HG02678 (cell line): ENCODE results near the gene PTOV1.
A peak's percentile ranks its signal among the peaks of the same experiment; 100 is the strongest.

Experiments used
- ATAC-seq: cut with Tn5 transposase; IDR thresholded peaks from one replicate; pipeline ENCODE4 v1.9.1; 2021; ENCODE audit warnings: mild to moderate bottlenecking, moderate library complexity; ENCODE audit not compliant: unreplicated experiment

Gene PTOV1

DNA sequence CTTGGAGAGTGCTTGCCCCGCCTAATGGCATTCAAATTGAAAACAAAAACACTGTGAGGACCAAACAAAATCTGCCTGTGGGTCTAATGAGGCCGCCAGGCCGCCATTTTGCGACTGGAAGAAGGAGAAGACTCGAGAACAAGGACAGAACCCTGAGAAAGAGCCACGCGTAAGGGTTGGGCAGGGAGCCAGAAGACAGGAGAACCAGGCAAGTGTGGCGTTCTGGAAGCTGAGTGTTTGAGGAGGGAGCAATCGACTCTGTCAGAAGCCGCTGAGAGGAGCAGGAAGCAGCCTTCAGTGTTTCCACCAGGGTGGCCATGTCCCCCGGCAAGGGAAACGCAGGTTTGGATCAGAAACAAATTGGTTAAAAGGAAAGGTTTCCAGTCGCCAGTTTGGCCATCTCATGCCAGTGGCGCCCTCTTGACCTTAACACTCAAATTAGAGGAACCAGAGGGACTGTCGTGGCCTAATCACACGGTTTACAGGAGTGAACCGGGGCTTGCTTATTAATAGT lies 10.2 kb upstream of the PTOV1 start:
- no peak for ATAC-seq

DNA sequence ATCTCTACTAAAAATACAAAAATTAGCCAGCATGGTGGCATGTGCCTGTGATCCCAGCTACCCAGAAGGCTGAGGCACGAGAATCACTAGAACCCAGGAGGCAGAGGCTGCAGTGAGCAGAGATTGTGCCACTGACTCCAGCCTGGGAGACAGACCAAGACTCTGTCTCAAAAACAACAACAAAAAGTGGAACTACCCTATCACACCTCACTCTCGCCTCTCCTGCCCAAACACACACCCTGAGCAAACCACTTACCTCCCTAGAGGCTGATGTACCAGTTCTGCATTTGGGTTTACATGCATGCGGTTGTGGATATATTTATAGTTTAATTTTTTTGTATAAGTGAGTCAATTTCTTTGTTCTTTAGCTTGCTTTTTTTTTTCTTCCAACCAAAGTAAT lies 7.7 kb upstream of the PTOV1 start:
- no peak for ATAC-seq

GRCh38 chr19:49844138-49845095 lies 6.5 kb upstream of the PTOV1 start:
- no peak for ATAC-seq

DNA sequence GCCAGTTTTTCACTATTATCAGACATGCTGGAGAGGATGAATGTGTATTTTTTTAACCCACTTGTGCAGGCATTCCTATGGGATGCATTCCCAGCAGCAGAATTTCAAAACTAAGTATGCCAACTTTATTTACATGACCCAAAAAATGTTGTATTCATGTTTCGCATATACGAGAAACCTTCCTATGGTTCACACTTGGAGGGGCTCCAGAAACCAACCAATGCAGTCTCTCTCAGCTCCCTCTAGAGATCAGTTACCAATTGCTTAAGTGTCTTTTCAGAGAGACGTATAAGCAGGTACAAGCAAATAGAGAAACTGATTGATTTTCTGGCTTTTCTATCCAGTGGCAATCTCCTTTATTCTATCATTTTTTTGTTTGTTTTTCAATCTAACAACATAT lies 5.5 kb upstream of the PTOV1 start:
- ATAC-seq = no peak

GRCh38 chr19:49846408-49846807 lies 4.6 kb upstream of the PTOV1 start:
- no peak for ATAC-seq

DNA sequence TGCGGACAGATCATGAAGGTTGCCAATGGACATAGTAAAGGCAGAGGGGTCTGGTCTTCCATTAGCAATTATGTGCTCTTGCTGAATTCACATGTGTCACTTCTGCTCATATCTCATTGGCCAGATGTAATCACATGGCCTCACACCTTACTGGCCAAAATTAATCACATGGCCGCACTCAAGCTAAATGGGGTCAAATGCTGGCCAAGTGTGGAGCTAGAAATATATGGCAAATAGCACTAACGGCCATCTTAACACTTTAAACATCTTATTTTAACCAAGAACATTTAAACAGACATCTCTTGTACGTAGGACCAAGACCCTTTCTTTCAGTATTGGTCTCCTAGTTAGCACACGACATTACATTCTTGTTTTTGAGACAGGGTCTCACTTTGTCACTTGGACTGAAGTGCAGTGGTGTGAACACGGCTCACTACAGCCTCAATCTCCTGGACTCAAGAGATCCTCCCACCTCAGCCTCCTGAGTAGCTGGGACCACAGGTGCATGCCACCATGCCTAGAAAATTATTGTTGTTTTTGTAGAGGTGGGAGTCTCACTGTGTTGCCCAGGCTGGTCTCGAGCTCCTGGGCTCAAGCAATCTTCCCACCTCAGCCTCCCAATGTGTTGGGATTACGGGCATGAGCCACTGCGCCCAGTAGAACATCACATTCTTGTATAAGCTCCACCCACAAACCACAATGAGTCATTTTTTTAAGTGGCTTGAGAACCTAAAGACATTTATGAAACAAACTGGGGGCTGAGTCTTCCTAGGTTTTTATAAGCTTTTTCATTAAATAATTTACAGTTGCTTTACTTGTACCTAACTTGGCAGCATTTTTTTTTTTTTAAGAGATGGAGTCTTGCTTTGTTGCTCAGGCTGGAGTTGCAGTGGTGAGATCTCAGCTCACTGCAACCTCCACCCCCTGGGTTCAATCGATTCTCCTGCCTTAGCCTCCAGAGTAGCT lies 2.9 kb upstream of the PTOV1 start:
- no peak for ATAC-seq

GRCh38 chr19:49848938-49849337 lies 2.0 kb upstream of the PTOV1 start:
- no peak for ATAC-seq

DNA sequence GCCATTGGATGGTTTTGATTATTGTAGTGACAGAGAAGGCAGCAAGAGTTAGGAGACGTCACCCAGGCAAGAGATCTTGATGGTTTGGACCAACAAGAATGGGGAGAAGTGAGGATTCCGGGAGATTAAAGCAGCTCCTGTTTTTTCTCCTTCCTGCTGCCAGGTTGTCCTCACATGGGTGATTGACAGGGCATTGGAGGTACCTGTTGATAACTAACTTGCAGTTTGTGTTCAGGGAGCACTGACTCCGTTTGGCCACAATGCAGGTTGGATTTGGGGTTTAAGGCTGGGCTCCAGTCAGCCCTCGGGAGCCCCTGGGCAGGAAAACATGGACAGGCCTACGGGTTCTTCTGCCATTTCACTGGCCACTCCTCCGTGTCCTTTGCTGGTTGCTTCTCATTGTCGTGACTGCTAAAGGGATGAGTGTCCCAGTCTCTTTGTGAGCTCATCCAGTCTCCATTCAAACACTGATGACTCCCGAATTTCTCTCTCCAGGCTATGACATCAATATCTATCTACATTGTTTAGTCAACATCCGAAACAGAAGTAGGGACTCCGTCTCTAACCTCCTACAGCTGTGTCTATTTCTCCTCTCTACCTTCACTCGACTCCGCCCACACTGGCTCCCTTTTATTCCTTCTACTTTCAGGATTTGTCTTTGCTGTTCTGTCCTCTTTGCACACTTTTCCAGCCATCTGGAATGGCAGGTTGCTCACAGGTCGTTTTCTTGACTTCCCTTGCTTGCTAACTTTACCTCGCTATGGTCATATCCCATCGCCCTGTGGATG lies 1.3 kb upstream of the PTOV1 start:
- no peak for ATAC-seq

- no peak for ATAC-seq
These were observed 805 bp upstream of the PTOV1 start for GRCh38 chr19:49850221-49850486.

- ATAC-seq = peak; percentile 5
These were observed 699 bp downstream of the PTOV1 start for GRCh38 chr19:49851456-49852259.

DNA sequence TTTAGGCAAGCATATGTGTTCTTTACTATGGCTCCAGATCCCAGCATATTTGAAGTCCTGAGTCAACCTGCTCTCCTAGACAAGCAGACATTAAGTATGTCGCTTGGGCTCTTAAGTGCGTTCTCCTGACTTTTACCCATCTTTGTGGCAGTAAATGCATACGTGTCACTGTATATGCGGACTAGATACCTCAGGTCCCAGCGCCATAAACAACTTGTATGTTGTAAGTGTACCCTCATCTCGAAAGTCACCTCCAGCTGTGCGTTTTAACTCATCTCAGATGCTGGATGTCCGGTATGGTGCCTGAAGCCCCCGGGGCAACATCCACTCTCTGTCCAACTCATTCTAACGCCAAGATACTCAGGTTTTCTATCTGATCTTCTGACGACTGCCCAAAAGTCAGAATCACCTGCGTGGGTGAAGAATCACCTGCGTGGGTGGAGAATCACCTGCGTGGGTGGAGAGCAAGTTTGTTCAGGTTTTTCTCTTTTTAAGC lies 1.7 kb downstream of the PTOV1 start:
- ATAC-seq = no peak

DNA sequence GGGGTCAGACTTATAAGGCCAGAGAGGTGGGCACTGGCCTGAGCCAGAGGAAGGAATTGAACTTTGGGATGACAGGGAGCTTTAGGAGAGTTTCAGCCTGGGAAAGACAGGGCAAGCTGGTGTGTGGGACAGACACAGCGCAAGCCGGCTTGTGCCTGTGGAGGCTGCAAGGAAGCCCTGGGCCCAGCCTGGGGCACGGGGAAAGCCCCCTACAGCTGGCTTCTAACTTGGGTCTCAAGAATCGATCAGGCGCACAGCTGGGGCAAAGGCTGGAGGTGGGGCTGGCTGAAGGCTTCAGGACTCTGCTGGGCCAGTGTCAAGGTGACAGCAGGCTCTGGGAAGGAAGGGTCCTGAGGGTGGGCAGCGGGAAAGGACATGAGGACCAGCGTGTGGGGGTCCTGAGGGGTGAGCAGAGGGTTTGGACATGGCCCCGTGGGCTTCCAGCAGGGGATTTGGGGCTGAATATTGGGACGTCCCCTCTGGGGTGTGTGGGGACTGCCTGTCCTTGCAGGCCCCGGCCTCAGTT lies 3.0 kb downstream of the PTOV1 start:
- no peak for ATAC-seq

DNA sequence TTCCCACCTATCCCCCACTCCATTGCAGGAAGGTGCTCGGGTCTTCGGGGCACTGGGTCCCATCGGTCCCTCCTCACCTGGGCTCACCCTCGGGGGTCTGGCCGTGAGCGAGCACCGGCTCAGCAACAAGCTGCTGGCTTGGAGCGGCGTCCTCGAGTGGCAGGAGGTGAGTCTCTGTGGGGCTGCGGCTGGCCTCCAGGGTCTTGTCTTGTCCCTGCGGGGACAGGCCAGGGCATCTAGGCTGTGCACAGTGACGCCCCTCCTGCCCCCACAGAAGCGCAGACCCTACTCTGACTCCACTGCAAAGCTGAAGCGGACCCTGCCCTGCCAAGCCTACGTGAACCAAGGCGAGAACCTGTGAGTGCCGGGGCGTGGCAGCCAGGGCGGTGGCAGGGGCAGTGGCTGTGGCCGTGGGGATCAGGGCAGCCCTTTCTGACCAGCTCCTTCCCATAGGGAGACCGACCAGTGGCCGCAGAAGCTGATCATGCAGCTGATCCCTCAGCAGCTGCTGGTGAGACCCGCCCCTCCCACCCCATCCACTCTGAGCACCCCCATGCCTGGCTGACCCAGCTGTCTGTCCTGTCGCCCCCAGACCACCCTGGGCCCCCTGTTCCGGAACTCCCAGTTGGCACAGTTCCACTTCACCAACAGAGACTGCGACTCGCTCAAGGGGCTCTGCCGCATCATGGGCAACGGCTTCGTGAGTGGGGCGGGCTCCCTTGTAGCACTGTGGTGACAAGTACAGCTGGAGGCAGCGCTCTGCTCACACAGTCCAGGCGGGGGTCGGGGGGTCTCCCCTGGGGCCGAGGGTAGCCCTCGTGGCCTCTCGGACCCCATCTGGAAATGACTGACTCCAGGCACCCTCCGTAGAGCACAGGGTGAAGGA lies 3.7 kb downstream of the PTOV1 start:
- ATAC-seq = no peak

- ATAC-seq = no peak
These were observed 4.3 kb downstream of the PTOV1 start for GRCh38 chr19:49855277-49855675.

GRCh38 chr19:49855676-49856573 lies 5.0 kb downstream of the PTOV1 start:
- ATAC-seq = no peak

DNA sequence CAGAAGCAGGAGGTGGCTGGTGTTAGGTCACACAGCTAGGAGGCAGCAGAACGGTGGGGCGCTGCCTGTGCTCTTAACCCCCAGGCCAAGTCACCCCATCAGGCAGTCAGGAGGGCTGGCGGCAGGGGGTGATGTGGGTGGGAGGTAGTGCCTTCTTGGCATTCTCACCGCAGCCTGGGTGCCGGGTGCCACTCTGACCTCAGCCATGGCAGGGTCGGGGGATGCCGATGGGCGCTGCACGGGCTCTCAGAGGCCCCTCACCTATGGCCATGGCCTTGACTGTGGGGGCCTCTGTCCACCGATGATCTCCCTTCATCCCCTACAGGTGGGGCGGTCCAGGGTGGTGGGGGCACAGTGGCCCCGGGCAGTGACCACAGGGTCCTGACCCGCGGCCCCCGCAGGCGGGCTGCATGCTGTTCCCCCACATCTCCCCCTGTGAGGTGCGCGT lies 5.6 kb downstream of the PTOV1 start:
- ATAC-seq = no peak

DNA sequence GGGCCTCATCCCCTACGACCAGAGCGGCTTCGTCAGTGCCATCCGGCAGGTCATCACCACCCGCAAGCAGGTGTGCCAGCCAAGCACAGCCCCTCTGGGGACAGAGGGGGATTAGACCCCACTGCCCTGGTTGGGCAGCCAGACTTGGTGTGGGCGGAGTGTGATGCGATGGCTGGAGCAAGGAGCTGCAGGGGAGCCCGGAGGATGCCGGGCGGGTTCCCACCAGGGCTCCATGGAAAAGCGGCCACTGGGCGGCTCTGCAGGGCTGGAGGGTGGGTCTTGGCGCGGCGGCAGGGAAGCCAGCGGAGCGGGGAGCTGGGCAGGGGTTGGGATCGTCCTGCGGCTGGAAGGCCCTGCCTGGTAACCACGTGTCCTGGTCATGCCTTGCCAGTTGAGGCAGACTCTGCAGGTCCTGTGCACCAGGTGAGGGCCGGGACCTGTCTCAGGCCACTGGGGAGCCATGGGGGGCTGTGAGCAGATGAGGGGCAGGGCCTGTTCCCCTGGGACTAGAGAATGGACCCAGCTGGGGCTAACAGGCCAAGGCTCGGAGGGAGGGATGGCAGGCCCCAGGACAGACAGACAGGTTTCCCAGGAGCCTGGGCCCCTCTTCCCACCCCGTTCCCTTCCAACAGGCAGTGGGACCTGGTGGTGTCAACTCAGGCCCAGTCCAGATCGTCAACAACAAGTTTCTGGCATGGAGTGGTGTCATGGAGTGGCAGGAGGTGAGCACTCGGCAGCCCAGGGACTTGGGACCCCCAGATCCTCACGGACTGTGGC lies 6.3 kb downstream of the PTOV1 start:
- ATAC-seq = no peak
